ENCODE results near the gene CABP4. TPM values are rescaled to one million over a fixed set of nuclear protein-coding genes. Genes with fewer than 3 reads are reported as not detected.

CABP4 gene
- total RNA-seq, 1 donor from 2014 or later: 0.68 TPM

- peaks cover 18% of the 10 kb centered on the region for H3K27me3 Mint-ChIP-seq
- H3K36me3 Mint-ChIP-seq (ENCODE audit: low read depth): peaks cover 12% of the 10 kb centered on the region
- H3K27ac Mint-ChIP-seq: no peak overlapping the region
- peaks cover 31% of the 10 kb centered on the region for H3K4me1 Mint-ChIP-seq
- no peaks in the 10 kb centered on the region for H3K9me3 Mint-ChIP-seq
- DNase-seq: no peak
- H3K4me3 Mint-ChIP-seq: no peak overlapping the region
- intact Hi-C loops (cut with micrococcal nuclease): no loop called here
Measured at GRCh38 chr11:67510023-67510345, 54.8 kb downstream of the CABP4 start.

Other genes with a start within 250 kb of the CABP4 start
- 244 and 248 TPM in 2 replicates for gene GRK2, start 188.9 kb upstream of the CABP4 start, total RNA-seq
- gene ANKRD13D, start 166.1 kb upstream of the CABP4 start, total RNA-seq: 114 and 124 TPM in 2 replicates
- 7.1 and 8.1 TPM in 2 replicates for gene SSH3, start 151.8 kb upstream of the CABP4 start, total RNA-seq
- 36.0 and 36.4 TPM in 2 replicates for gene POLD4, start 101.8 kb upstream of the CABP4 start, total RNA-seq
- 0.63 and 0.66 TPM in 2 replicates for gene CLCF1, start 81.8 kb upstream of the CABP4 start, total RNA-seq
- 31.6 and 34.3 TPM in 2 replicates for gene RAD9A, start 63.4 kb upstream of the CABP4 start, total RNA-seq
- 251 and 252 TPM in 2 replicates for gene PPP1CA, start 53.5 kb upstream of the CABP4 start, total RNA-seq
- 115 and 119 TPM in 2 replicates for gene TBC1D10C, start 51.3 kb upstream of the CABP4 start, total RNA-seq
- gene CARNS1, start 39.7 kb upstream of the CABP4 start, total RNA-seq: 0.77 and 0.83 TPM in 2 replicates
- gene RPS6KB2, start 26.9 kb upstream of the CABP4 start, total RNA-seq: 79.3 and 83.1 TPM in 2 replicates
- gene PTPRCAP, start 17.7 kb upstream of the CABP4 start, total RNA-seq: 85.1 and 90.3 TPM in 2 replicates
- 251 and 259 TPM in 2 replicates for gene CORO1B, start 11.9 kb upstream of the CABP4 start, total RNA-seq
- not detected in 2 replicates for gene GPR152, start 2.6 kb upstream of the CABP4 start, total RNA-seq
- 56.8 and 58.3 TPM in 2 replicates for gene TMEM134, start 13.9 kb downstream of the CABP4 start, total RNA-seq
- gene AIP, start 27.7 kb downstream of the CABP4 start, total RNA-seq: 186 and 189 TPM in 2 replicates
- 126 and 128 TPM in 2 replicates for gene PITPNM1, start 50.0 kb downstream of the CABP4 start, total RNA-seq
- gene CDK2AP2, start 52.8 kb downstream of the CABP4 start, total RNA-seq: 93.5 and 97.9 TPM in 2 replicates
- gene CABP2, start 68.1 kb downstream of the CABP4 start, total RNA-seq: not detected in 2 replicates
- gene GSTP1, start 128.5 kb downstream of the CABP4 start, total RNA-seq: 305 and 312 TPM in 2 replicates
- gene NDUFV1, start 151.6 kb downstream of the CABP4 start, total RNA-seq: 304 and 321 TPM in 2 replicates
- gene NUDT8, start 174.6 kb downstream of the CABP4 start, total RNA-seq: 22.2 and 22.6 TPM in 2 replicates
- not detected in 2 replicates for gene TBX10, start 184.4 kb downstream of the CABP4 start, total RNA-seq
- gene ACY3, start 195.4 kb downstream of the CABP4 start, total RNA-seq: 0.14 TPM in 1 of 2 replicates, not detected in the other
- gene ALDH3B2, start 219.3 kb downstream of the CABP4 start, total RNA-seq: not detected in 2 replicates

Data from activated CD4-positive, alpha-beta T cell treated with anti-CD3 and anti-CD28 coated beads, Interleukin-2, amount 10 ng/mL, durations not matched to agents 24 days and 14 days (primary cell).